Measurements from ENCODE around the gene ANAPC16.

DNA sequence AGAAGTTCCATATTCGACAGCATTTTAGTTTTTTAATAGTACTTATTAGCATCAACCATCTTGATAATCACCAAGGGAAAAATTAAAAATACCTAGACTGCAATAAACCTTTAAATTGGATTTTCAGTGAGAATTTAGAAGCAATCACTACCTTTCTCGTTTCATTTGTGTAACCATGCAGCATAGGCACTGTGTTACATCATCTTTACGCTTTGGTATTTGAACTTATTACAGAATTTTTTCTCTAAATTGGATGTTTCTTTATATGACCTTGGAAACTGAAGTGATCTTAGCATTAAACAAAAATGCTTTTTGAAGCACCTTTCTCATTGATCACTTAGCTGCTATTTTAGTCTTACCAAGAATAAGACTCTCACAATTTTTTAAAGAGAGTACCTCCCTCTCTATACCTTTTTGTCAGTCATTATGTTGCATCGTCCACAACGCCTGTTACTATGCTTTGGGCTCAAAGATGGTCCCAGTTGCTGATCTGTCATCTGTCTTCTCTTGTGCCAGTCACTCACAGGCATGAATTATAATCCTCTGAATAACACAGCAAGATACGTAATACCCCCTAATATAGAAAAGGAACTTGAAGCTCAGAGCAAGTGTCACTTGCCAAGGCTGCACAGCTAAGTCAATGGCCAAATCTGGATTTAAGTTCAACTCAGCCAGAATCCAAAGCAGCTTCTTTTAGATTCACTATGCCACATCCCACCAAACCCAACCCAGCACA lies 19.9 kb downstream of the ANAPC16 start:
- TF ChIP-seq, protein P1, sequence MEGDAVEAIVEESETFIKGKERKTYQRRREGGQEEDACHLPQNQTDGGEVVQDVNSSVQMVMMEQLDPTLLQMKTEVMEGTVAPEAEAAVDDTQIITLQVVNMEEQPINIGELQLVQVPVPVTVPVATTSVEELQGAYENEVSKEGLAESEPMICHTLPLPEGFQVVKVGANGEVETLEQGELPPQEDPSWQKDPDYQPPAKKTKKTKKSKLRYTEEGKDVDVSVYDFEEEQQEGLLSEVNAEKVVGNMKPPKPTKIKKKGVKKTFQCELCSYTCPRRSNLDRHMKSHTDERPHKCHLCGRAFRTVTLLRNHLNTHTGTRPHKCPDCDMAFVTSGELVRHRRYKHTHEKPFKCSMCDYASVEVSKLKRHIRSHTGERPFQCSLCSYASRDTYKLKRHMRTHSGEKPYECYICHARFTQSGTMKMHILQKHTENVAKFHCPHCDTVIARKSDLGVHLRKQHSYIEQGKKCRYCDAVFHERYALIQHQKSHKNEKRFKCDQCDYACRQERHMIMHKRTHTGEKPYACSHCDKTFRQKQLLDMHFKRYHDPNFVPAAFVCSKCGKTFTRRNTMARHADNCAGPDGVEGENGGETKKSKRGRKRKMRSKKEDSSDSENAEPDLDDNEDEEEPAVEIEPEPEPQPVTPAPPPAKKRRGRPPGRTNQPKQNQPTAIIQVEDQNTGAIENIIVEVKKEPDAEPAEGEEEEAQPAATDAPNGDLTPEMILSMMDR (IDR thresholded peaks at IDR 0.05): no peak
- TF ChIP-seq POLR2A (IDR thresholded peaks at IDR 0.05): no peak
